IMR-90 (cell line): ENCODE data around the gene CARMIL1. TPM values are rescaled to one million over a fixed set of nuclear protein-coding genes. Genes with fewer than 3 reads are reported as not detected.

Experiments used
- ATAC-seq: fragments of 200-7000 bp; cut with Tn5 transposase; 2 replicates; pipeline ENCODE4 v1.9.1; 2020; ENCODE audit warnings: low read depth, mild to moderate bottlenecking, moderate library complexity
- BruUV-seq: library from RNA; stranded (reverse); fragments of 400-500 nt; replicated peaks from 2 replicates; lab custom pipeline; 2021; lab: Mats Ljungman, UMichigan
- CTCF ChIA-PET: fragments of 300-600 bp; formaldehyde crosslinking; extraction: SDS; loops from one replicate; lab custom pipeline; 2021; ENCODE audit warnings: antibody characterized with exemption; lab: Yijun Ruan, JAX
- POLR2A ChIA-PET: fragments of 300-600 bp; sonication (Branson Sonifier 250); formaldehyde crosslinking; loops from one replicate; lab custom pipeline; 2022; ENCODE audit warnings: antibody characterized with exemption; ENCODE audit not compliant: unreplicated experiment; lab: Charles Lee
- DNase-seq: peaks from one replicate; pipeline ENCODE4 v3.0.0; 2013
- H2AFZ ChIP-seq: replicated peaks from 2 replicates; pipeline ENCODE3; 2013; ENCODE audit warnings: low read length, mild to moderate bottlenecking; ENCODE audit not compliant: poor library complexity
- H2AK5ac ChIP-seq: 2 replicates; pipeline ENCODE4 v1.6.1; 2013; ENCODE audit warnings: low read depth, low read length, inconsistent platforms
- H2AK9ac ChIP-seq: replicated peaks from 2 replicates; pipeline ENCODE3; 2013; ENCODE audit warnings: mild to moderate bottlenecking, low read depth, low read length, moderate library complexity; ENCODE audit not compliant: poor library complexity
- H2BK120ac ChIP-seq: 2 replicates; pipeline ENCODE4 v1.6.1; 2013; ENCODE audit warnings: low read depth, low read length, inconsistent platforms
- H2BK15ac ChIP-seq: 3 replicates; pipeline ENCODE4 v1.6.1; 2013; ENCODE audit warnings: low read depth, low read length, inconsistent platforms
- H2BK20ac ChIP-seq: 2 replicates; pipeline ENCODE4 v1.6.1; 2013; ENCODE audit warnings: low read depth, mild to moderate bottlenecking, inconsistent platforms, low read length, moderate library complexity
- H2BK5ac ChIP-seq: 2 replicates; pipeline ENCODE4 v1.6.1; 2013; ENCODE audit warnings: mild to moderate bottlenecking, low read depth, low read length, inconsistent platforms; ENCODE audit not compliant: poor library complexity, severe bottlenecking
- H3K14ac ChIP-seq: replicated peaks from 2 replicates; pipeline ENCODE4 v1.6.1; 2013; ENCODE audit warnings: low read depth, low read length, inconsistent platforms
- H3K18ac ChIP-seq: 2 replicates; pipeline ENCODE4 v1.6.1; 2013; ENCODE audit warnings: low read depth, low read length, control low read depth
- H3K23ac ChIP-seq: 2 replicates; pipeline ENCODE4 v1.6.1; 2013; ENCODE audit warnings: low read depth, low read length, inconsistent platforms
- H3K27ac ChIP-seq: 2 replicates; pipeline ENCODE4 v1.5.1; 2013; ENCODE audit warnings: mild to moderate bottlenecking, control low read depth, low read length; ENCODE audit not compliant: insufficient read depth
- H3K27me3 ChIP-seq: 2 replicates; pipeline ENCODE4 v1.6.1; 2013; ENCODE audit warnings: low read length; ENCODE audit not compliant: control insufficient read depth, insufficient read depth
- H3K36me3 ChIP-seq: 2 replicates; pipeline ENCODE4 v1.6.1; 2013; ENCODE audit warnings: low read length, mixed read lengths; ENCODE audit not compliant: control insufficient read depth, insufficient read depth
- H3K4ac ChIP-seq: 2 replicates; pipeline ENCODE4 v1.6.1; 2013; ENCODE audit warnings: low read depth, low read length, inconsistent platforms
- H3K4me1 ChIP-seq: 2 replicates; pipeline ENCODE4 v1.6.1; 2013; ENCODE audit warnings: low read length, mixed read lengths; ENCODE audit not compliant: control insufficient read depth, insufficient read depth
- H3K4me2 ChIP-seq: 2 replicates; pipeline ENCODE4 v1.6.1; 2013; ENCODE audit warnings: low read depth, mild to moderate bottlenecking, control low read depth, low read length, moderate library complexity
- H3K4me3 ChIP-seq: 2 replicates; pipeline ENCODE4 v1.5.1; 2013; ENCODE audit warnings: low read depth, mild to moderate bottlenecking, control low read depth, low read length, moderate library complexity; ENCODE audit not compliant: insufficient read depth
- H3K56ac ChIP-seq: 2 replicates; pipeline ENCODE4 v1.6.1; 2013; ENCODE audit warnings: low read length, inconsistent platforms; ENCODE audit not compliant: insufficient read depth; ENCODE audit errors: extremely low read depth
- H3K79me1 ChIP-seq, 2 experiments: 2 replicates each; pipeline ENCODE4 v1.6.1; 2013; ENCODE audit warnings: low read length in 2 of 2, inconsistent platforms in 1 of 2, low read depth in 1 of 2
- H3K9ac ChIP-seq: 2 replicates; pipeline ENCODE4 v1.6.1; 2013; ENCODE audit warnings: low read depth, low read length, control low read depth
- H3K9me1 ChIP-seq: 2 replicates; pipeline ENCODE4 v1.6.1; 2013; ENCODE audit warnings: low read length, inconsistent platforms; ENCODE audit not compliant: insufficient read depth
- H3K9me3 ChIP-seq: 2 replicates; pipeline ENCODE4 v1.6.1; 2013; ENCODE audit warnings: low read length; ENCODE audit not compliant: control insufficient read depth, insufficient read depth
- H4K20me1 ChIP-seq: 2 replicates; pipeline ENCODE4 v1.6.1; 2013; ENCODE audit warnings: low read length, inconsistent platforms; ENCODE audit not compliant: insufficient read depth
- H4K5ac ChIP-seq: 2 replicates; pipeline ENCODE4 v1.6.1; 2013; ENCODE audit warnings: mild to moderate bottlenecking, low read depth, low read length, control low read depth
- H4K8ac ChIP-seq, 2 experiments: 2 replicates each; pipeline ENCODE4 v1.6.1; 2013; ENCODE audit warnings: low read depth in 2 of 2, low read length in 2 of 2, control low read depth in 1 of 2, inconsistent platforms in 1 of 2
- H4K91ac ChIP-seq: 2 replicates; pipeline ENCODE4 v1.6.1; 2013; ENCODE audit warnings: low read depth, low read length, inconsistent platforms; ENCODE audit not compliant: insufficient read depth
- BHLHE40 ChIP-seq: fragments of 150-350 bp; IDR thresholded peaks from 2 replicates; pipeline ENCODE4 v1.6.1; 2016; ENCODE audit warnings: mild to moderate bottlenecking, low read depth, low read length
- CHD1 ChIP-seq: IDR thresholded peaks from 2 replicates; pipeline ENCODE4 v1.6.1; 2012; ENCODE audit warnings: low read depth, low read length, improper control_type of control experiment
- ELK1 ChIP-seq: fragments of 150-350 bp; IDR thresholded peaks from 2 replicates; pipeline ENCODE4 v1.6.1; 2016; ENCODE audit warnings: low read depth, mild to moderate bottlenecking, low read length, moderate library complexity, borderline replicate concordance
- MAFK ChIP-seq: IDR thresholded peaks from 2 replicates; pipeline ENCODE4 v1.6.1; 2012; ENCODE audit warnings: low read depth, low read length, improper control_type of control experiment
- MAZ ChIP-seq: IDR thresholded peaks from 2 replicates; pipeline ENCODE4 v1.6.1; 2012; ENCODE audit warnings: low read depth, mild to moderate bottlenecking, low read length, improper control_type of control experiment, moderate library complexity, borderline replicate concordance
- MXI1 ChIP-seq: IDR thresholded peaks from 2 replicates; pipeline ENCODE4 v1.6.1; 2012; ENCODE audit warnings: low read depth, mild to moderate bottlenecking, low read length, moderate library complexity, borderline replicate concordance
- NFE2L2 ChIP-seq: fragments of 150-350 bp; IDR thresholded peaks from 2 replicates; pipeline ENCODE4 v1.6.1; 2016; ENCODE audit warnings: low read depth, mild to moderate bottlenecking, low read length
- SMC3 ChIP-seq: fragments of 150-350 bp; IDR thresholded peaks from 2 replicates; pipeline ENCODE4 v1.6.1; 2016; ENCODE audit warnings: low read depth, mild to moderate bottlenecking, antibody characterized with exemption, low read length, moderate library complexity
- WGBS, 2 experiments: methylation state at CpG; one replicate each; pipeline versions ENCODE4 v1.1.5 to v1.1.7; 2013; ENCODE audit warnings: missing lambda C conversion rate in 2 of 2; ENCODE audit not compliant: insufficient read length in 1 of 2; ENCODE audit errors: extremely low coverage in 2 of 2; 5-methylcytosine and 5-hydroxymethylcytosine counted together
- dilution Hi-C: fragments of 300-500 bp; cut with HindIII; formaldehyde crosslinking; loops from one replicate; pipeline ENCODE4 v1.14.3; 2018; ENCODE audit warnings: low sequenced_read_pairs; ENCODE audit not compliant: unreplicated experiment
- in situ Hi-C: fragments of 300-500 bp; cut with MboI; formaldehyde crosslinking; loops from 3 replicates; pipeline ENCODE4 v1.14.3; 2019; ENCODE audit warnings: low sequenced_read_pairs, inconsistent platforms, mixed read lengths
- intact Hi-C: fragments of 100-400 bp; cut with micrococcal nuclease; formaldehyde crosslinking; loops from 2 replicates; pipeline ENCODE4 v1.10.0; 2022
- polyA plus RNA-seq, 3 experiments: library from polyadenylated mRNA; depleted of rRNA; stranded (reverse); fragments of >200 nt; gene quantifications; 2 replicates each; pipeline ENCODE4 v1.2.3, GENCODE V29; 2012; ENCODE audit warnings: low replicate concordance in 1 of 3
- total RNA-seq: library from RNA; depleted of rRNA; stranded (reverse); fragments of >200 nt; gene quantifications from 2 replicates; pipeline ENCODE4 v1.2.3, GENCODE V29; 2012
- TF ChIP-seq, protein P1 (sequence below): conservative IDR thresholded peaks from 2 replicates; pipeline ENCODE4 v1.5.1; 2012; ENCODE audit warnings: mild to moderate bottlenecking, low read depth, low read length, improper control_type of control experiment

Gene CARMIL1
- total and polyA plus RNA-seq, 2 of the 4 experiments (the other 2 are of a cell fraction): 1.3 to 2.9 TPM

DNA sequence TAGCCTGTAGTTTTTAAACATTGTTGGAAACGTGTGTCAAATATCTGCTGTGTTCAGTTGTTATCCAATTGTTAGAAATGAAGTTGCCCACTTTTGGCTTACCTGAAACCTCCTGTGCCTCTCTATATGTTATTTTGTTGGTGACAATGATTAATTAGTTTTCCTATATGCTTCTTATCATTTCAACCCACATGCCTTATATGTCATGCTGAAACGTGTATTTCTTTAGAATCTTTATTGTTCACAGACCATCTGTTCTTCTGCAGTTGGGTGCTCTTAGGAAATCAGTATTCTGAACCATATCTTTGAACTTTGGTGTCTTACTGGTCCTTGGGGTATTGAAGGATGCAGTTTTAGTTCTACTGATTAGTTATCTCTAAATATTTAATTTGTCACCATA is 281.7 kb downstream of the CARMIL1 start:
- POLR2A ChIA-PET: no interaction called here
- Histone ChIP-seq H3K27ac (no peak overlapping the region), H3K23ac (no peak overlapping the region), H2AK9ac (no peak overlapping the region), H2AK5ac (no peak overlapping the region), H4K5ac (no peak overlapping the region), H3K4ac (no peak overlapping the region), H3K36me3 (no peaks in the 10 kb centered on the region), H3K27me3 (no peaks in the 10 kb centered on the region), H2BK15ac (no peak overlapping the region), H3K18ac (no peak overlapping the region), H3K14ac (no peak overlapping the region), H2AFZ (no peak overlapping the region), H4K91ac (no peak overlapping the region), H3K4me1 (no peaks in the 10 kb centered on the region), H2BK20ac (no peak overlapping the region), H2BK5ac (no peak overlapping the region), H3K56ac (no peak overlapping the region), H3K9ac (no peak overlapping the region), H3K9me1 (no peaks in the 10 kb centered on the region), H3K79me1 (no peaks in the 10 kb centered on the region), H3K9me3 (no peaks in the 10 kb centered on the region), H3K4me3 (no peak overlapping the region), H4K8ac (no peak overlapping the region), H3K4me2 (no peak overlapping the region), H2BK120ac (no peak overlapping the region), H4K20me1 (no peaks in the 10 kb centered on the region)
- in situ Hi-C loops (loop anchor here (10.0 kb wide), 1 partner anchor 296 kb away; no protein-coding TSS in a partner anchor), intact Hi-C loops (no loop called here), dilution Hi-C loops (no loop called here)
- TF ChIP-seq NFE2L2 (no peak), SMC3 (no peak), MAFK (no peak), BHLHE40 (no peak), MXI1 (no peak), MAZ (no peak), CHD1 (no peak), ELK1 (no peak)
- TF ChIP-seq, protein P1, sequence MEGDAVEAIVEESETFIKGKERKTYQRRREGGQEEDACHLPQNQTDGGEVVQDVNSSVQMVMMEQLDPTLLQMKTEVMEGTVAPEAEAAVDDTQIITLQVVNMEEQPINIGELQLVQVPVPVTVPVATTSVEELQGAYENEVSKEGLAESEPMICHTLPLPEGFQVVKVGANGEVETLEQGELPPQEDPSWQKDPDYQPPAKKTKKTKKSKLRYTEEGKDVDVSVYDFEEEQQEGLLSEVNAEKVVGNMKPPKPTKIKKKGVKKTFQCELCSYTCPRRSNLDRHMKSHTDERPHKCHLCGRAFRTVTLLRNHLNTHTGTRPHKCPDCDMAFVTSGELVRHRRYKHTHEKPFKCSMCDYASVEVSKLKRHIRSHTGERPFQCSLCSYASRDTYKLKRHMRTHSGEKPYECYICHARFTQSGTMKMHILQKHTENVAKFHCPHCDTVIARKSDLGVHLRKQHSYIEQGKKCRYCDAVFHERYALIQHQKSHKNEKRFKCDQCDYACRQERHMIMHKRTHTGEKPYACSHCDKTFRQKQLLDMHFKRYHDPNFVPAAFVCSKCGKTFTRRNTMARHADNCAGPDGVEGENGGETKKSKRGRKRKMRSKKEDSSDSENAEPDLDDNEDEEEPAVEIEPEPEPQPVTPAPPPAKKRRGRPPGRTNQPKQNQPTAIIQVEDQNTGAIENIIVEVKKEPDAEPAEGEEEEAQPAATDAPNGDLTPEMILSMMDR: no peak
- BruUV-seq: no TSS peak
- WGBS, 2 experiments: no CpG with 5 or more reads among the region's 2 CpGs
- no peak for ATAC-seq
- no peak for DNase-seq
- CTCF ChIA-PET: interaction anchor here (1.5 kb wide), 1 partner anchor 296 kb away, joined by 3 read pairs; no protein-coding TSS in a partner anchor
